Right lobe of liver (tissue), 4 donors: ENCODE measurements around the gene PPP1R14C.

Source experiments
- CTCF ChIP-seq, 4 donors: fragments of 200-600 bp in 3 of 4; fragments of 450-650 bp in 1 of 4; IDR thresholded peaks; one replicate each; pipeline versions ENCODE4 v1.5.1 to v1.8.0; 2016 to 2022; ENCODE audit warnings: antibody characterized with exemption in 4 of 4, mild to moderate bottlenecking in 2 of 4
- POLR2A ChIP-seq: fragments of 450-650 bp; IDR thresholded peaks from one replicate; pipeline ENCODE4 v1.6.1; 2017; ENCODE audit warnings: antibody characterized with exemption, mild to moderate bottlenecking
- donor health status: DM: no; HTN: no; CAD: no.
- donor health status: DM: no; HTN: no; CAD: no.
- donor health status: DM: no; HTN: yes; CAD: no.

- TF ChIP-seq CTCF (IDR thresholded peaks at IDR 0.05) (no peak), POLR2A (no peak)
Measured at GRCh38 chr6:150253489-150253888, 110.6 kb downstream of the PPP1R14C start.
